Fibroblast of skin of abdomen (primary cell): ENCODE results near the gene CHRFAM7A.
"Not testable (repeated sequence)": the region's sequence is repeated elsewhere in the genome, so short reads cannot be mapped to it uniquely, and the experiment has no call there.

ENCODE experiments used
- DNase-seq: peaks from one replicate; pipeline ENCODE4 v3.0.0-alpha.2; 2013

Gene CHRFAM7A

DNA sequence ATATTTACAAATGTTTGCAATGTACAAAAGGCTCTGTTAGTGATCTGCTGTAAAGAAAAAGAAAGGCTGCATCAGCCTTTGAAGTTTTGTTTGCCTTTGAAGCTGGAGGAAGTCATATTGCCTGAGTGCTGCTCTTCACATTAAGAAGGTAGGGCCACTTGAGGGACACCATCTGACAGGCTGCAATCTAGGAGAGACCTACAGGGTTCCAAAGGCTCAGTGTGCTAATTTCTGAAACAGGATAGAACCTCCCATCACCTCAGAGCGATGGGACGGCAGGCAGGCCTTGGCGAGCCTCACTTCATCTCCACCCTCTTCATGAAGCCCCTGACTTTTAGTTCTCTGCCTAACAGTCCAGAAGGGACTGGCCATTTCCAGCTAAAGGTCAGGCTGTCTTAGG, 77.6 kb downstream of the CHRFAM7A start:
- not testable (repeated sequence) for DNase-seq

DNA sequence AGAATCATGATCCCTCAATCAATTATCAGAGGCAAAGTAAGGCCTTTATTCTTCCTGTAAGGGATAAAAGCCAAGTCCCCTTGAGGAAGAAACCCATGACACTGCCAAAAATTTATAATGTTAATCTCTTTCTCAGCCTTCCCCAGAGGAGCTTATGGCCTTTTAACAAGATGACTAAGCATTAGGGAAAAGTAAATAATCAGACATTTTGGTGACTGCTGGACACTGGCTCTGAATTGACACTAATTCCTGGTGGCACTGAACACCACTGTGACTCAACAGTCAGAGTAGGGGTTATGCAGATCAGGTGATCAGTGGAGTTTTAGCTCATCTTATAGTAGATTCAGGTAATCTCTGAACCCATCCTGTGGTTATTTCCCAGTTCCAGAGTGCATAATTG, 82.8 kb downstream of the CHRFAM7A start:
- not testable (repeated sequence) for DNase-seq
